GM18519 (cell line): Measurements from ENCODE around the gene PGF.
"Not testable (repeated sequence)": the region's sequence is repeated elsewhere in the genome, so short reads cannot be mapped to it uniquely, and the experiment has no call there.

Experiments used
- ATAC-seq: cut with Tn5 transposase; IDR thresholded peaks from one replicate; pipeline ENCODE4 v1.9.1; 2021; ENCODE audit warnings: mild to moderate bottlenecking, moderate library complexity; ENCODE audit not compliant: unreplicated experiment, low FRiP score

Gene PGF

DNA sequence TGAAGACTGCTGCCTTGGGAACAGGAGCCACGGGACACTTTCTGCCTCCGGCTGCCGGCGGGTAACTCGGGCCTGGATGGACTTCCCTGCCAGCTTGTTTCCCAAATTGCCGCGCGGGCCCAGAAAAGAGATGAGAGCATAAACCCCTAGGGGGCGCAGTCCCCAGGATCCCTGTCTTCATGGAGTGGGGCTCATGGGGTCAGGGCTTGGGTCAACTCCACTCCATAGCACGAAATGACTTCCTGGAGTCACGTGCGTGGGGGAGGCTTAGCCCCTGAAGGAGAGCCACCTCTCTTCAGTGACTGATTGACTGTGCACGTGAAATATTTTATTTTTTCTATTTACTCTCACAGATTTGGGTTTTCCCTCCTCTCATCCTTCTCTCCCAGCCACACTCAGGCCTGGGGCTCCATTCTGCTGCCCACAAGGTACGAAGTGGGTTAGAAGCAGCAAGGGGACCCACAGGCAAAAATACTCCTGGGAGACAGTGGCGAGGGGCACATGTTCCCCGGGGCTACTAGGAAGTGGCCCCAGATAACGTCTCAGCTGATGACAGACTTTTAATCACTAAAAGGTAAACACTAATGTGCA, 10.0 kb downstream of the PGF start:
- ATAC-seq: no peak

DNA sequence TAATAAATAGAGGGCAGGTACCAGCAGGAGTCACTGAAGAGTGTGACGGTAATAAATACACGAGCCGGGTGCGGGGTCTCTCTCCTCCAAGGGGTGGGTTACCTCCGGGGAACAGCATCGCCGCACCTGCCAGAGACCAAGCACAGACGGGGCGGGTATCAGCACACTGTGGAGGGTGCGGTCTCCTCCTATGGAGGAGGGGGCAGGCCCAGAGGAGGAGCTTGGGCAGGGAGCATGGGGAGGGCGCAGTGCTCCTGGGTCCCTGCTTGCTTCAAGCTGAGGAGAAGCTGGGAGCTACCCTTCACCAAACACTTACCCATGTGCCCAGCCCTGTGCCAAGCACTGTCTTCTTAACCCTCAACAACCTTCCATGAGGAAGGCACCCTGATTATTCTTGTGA, 12.8 kb downstream of the PGF start:
- ATAC-seq: no peak

DNA sequence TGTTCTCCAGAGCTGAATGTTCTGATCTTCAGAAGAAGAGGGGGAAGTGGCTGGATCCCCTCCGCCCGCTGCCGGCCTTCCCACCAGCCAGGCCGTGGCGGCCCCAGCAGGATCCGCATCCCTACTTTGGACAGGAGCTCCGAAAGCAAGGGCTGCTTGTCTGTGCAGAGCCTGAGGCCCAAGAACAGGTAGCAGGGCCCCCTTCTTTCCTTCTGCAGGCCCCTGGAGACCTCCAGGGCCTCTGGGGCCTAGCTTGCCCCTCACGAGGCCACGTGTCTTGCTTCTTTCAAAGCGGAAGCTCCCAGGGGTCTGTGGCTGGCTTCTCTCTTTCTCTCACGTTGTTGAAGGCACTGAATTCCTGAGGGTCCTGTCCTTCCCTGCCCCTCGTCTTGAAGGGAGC, 13.2 kb downstream of the PGF start:
- ATAC-seq: no peak

DNA sequence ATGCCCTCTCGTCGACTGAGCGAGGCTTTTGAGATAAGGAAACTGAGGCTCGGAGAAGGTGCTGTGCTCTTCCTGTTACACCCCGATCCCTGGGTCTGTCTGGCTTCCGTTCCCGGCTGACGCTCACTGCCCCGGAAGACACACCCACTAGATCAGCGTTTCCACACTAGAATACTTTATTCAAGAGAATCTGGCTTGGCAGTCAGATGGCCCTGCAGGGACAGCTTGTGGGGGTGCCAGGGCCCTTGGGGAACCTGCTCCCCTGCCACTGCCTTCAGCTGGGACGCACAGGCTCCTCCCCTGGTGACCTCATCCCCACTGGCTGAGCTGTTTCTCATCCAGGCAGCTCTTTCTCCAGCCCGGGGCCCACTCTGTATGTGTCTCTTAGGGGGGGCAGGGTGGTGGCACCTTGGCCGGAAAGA, 13.7 kb downstream of the PGF start:
- no peak for ATAC-seq

DNA sequence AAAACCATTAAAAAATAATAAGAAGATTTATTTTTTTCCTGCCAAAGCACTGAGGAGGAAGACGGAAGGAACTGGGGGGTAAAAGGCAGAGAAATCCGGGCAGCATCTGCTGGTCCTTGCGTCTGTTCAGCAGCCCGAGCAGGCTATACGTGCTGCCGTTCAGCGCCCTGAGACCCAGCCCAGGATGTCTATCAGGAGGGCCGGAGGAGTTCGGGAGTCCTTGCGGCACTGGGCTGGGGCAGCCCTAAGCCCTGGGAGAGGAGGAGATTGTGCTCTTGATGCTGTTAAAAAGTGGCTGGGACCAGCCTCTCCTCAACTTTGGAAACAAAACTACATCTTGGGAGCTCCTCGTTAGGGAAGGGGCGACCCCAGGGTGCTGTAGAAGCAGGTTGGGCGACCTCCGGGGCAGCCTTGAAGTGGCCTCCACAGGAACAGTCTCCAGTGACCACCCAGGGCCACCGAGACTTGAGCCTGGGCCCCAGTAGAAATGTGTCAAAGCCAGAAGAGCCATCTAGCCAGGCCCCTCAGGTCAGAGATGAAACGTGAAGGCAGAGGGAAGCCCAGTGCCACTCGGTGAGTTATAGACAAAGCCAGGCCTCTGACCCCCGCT, 14.3 kb downstream of the PGF start:
- no peak for ATAC-seq

DNA sequence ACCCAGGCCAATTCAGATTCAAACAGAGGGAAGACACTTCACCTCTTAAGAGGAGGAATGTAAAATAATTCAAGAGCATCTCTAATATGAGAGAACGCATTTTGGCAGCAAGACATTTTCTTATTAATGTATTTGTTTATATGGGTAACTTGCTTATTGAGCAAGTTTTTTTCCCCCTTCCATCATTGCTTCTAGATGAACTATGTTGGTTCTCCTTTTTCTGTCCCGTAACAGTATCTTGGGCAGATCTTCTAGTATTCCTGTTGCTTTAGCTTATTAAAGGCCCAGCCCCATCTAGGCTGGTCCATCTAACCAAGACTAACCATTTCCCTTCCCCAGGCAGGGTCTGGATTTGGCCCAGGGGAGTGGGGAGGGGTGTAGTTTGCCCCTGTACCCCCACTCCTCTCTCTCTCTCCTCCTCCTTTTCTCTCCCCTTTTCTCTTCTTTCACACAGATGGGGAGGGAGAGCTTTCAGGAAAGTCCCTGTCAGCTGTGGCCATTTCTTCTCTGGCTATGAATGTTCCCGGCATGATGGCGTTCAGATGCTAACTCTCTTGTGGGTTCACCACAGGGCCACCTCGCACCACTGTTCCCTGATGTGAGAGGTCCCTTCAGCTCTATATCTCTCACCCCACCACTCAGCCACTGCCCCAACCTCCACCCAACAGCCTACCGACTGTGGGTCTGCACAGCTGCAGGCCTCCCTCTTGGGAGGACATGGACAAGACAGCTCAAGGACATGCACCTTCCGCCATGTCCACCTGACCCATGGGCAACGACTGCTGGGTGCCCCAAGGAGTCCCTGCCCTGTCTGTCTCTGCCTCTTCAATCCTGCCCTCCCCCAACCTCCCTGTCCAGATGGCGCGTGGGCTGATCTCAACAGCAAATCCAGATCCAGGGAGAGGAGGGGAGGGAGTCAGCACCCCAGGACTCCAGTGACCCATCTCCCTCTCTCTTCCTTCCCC, 16.6 kb downstream of the PGF start:
- ATAC-seq: no peak

DNA sequence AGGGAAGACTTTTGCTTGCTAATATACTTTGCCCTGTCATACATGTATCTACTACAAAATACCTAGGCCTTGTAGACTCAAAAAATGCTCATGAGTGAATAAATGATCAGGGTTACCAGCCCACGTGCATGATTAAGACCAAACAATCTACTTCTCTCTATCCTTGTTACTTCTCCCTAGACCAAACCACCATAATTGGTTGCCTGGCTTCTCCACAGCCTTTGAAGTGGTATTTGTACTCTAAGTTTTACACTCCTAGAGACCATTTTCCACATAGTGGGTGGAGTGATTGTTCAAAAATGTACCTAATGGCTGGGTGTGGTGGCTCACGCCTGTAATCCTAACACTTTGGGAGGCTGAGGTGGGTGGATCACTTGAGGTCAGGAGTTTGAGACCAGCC, 18.2 kb downstream of the PGF start:
- ATAC-seq: no peak

DNA sequence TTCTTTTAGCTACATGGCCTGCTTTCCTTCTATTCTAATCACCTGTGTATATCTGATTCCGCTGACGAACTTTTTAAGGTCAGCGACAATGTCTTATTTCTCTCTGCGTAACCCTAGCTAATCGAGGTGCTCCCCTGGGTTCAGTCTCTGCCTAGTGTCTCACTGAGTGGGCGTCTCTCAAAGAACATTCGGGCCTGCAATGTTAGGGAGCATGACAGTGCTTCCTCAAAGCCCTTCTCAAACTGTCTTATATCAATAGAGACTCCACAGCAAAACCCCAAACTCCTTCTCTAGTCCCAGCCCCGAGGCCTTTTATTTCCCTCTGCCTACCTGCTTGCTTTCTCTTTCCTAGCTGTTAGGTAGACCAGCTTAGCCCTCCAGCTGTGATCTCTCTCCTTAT, 18.7 kb downstream of the PGF start:
- no peak for ATAC-seq

DNA sequence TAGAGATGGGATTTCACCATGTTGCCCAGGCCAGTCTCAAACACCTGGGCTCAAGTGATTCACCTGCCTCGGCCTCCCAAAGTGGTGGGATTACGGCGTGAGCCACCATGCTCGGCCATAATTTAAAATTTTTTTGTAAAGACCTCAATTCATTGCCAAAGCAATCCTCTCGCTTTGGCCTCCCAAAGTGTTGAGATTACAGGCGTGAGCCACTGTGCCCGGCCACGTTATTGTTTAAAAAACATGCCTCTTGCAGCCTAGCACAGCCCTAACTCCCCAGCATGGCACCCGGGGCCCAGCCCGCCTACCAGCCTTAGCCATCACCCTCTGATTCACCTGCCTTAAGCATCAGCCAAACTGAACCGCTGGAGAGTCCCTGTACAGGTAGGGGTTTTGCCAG, 19.2 kb downstream of the PGF start:
- ATAC-seq: no peak

DNA sequence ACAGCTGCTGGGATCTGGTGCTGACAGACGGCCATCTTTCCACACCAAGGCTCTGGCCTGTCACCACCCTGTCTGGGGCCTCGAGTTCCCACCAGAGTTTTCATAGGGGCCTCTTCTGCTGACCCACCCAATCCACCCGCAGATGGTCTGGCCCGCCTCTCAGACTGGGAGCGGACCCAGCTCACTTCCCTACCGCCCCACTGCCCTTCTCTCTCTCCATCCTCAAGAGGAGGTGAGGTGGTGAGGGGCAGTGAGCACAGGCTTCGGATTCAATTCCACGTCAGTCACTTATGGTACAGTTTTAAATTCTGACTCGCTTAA, 20.1 kb downstream of the PGF start:
- ATAC-seq: no peak

DNA sequence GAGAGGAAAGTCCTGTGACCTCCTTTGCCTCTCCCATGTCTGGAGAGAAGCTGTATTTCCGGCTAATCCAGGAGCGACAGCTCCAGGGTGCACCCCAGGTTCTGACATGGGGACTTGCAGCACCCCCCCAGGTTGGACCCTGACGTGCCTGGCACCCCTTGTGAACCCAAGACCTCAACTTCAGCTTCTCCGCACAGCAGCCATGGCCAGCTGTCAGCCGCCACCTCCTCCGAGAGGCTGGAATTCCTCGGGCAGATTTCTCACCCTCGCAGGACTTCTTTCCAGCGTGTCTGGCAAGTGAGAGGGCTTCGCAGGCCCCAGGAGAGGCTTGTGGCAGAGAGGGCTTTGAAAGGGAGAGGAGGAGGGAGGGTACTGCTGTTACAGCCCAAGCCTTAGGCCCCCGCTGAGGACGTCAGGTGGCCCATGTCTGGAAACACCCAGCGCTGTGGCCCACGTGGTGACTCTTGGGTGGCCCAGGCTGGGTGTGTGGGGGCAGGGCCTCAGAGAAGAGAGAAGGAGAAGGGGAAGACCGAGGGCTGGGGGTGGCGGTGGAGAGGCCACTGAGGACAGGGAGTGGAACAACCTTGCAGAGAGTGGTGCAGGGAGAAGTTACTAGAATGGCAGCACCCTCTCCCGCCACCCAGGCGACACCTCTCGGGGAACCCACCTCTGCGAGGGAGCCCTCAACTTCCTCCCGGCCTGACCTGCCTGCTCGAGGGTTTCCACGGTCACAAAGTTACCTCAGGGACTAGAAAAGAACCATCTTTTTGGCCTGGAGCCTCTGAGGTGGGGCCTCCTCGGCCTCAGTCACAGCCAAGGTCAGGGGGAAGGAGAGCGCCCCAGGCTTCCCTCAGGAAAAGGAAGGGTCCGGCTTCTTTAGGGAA, 20.7 kb downstream of the PGF start:
- no peak for ATAC-seq

DNA sequence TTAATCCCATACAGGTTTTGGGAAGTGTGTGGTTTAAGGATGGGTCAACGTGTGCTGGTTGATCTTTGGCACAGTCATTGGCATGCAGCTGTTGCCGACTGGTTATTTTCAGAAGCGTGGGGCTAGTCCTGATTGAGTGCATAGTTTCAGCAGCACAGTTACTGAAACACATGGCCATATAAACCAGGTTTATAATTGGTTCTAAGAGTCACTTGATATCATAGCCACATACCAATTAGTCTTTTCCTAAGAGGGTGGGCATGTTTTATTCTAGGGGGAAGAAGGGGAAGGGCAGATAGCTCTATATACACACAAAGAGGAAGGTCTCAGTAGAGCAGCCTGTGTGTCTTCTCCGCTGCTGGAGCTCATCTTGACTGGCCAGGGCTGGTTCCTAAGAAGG, 21.4 kb downstream of the PGF start:
- ATAC-seq: no peak

DNA sequence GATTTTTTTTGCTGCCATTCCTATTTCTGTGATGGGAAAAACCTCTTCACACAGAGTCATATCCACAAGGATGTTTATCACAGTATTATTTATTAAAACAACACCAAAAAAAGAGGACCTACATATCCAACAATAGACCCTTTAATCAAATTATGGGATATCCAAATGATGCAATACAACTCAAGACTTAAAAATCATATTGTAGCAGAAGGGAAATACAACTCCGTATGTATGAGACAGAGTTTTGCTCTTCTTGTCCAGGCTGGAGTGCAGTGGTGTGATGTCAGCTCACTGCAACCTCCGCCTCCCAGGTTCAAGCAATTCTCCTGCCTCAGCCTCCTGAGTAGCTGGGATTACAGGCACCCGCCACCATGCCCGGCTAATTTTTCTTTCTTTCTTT, 22.5 kb downstream of the PGF start:
- not testable (repeated sequence) for ATAC-seq

DNA sequence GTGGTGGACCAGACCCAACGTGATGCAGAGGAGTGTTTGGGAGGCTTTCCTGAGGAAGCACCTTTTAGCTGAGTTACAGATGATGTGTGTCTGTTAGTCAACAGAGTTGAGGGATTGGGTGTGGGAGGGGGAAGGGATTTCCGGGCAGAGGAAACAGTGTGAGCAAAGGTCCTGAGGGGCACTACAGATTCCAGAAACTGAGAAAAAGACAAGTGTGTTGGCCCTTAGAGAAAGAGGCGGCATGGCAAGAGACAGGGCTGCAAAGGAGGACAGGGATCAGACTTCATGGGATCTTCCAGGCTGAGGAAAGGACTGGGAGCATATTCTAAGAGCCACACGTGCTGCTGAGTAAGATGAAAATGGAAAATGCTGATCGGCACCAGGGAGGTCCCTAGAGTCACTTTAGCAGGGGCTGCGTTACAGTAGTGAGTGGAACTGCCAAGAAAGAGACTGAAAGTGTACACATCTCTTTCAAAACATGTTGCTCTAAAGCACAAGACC, 22.9 kb downstream of the PGF start:
- no peak for ATAC-seq

DNA sequence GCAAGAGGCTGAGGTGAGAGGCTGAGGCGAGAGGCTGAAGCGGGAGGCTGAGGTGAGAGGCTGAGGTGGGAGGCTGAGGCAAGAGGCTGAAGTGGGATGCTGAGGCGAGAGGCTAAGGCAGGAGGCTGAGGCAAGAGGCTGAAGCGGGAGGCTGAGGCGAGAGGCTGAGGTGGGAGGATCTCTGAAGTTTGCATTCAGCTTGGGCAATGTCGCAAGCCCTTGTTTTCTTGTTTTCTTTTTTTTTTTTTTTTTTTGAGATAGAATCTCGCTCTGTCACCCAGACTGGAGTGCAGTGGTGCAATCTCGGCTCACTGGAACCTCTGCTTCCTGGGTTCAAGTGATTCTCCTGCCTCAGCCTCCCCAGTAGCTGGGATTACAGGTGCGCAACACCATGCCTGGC, 23.7 kb downstream of the PGF start:
- ATAC-seq: not testable (repeated sequence)

DNA sequence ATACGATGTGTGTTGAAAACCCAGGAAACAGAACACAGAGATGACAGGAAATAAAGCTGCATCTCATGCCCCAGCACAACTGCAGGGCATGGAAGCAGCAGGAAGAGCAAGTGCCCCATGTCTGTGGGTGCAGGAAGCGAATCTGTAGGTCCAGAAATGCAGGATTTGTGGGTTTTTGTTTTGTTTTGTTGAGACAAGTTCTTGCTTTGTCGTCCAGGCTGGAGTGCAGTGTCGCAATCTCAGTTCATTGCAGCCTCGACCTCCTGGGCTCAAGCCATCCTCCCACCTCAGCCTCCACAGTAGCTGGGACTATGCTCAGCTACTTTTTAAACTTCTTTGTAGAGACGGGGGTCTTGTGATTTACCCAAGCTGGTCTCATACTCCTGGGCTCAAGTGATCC, 26.2 kb downstream of the PGF start:
- no peak for ATAC-seq

DNA sequence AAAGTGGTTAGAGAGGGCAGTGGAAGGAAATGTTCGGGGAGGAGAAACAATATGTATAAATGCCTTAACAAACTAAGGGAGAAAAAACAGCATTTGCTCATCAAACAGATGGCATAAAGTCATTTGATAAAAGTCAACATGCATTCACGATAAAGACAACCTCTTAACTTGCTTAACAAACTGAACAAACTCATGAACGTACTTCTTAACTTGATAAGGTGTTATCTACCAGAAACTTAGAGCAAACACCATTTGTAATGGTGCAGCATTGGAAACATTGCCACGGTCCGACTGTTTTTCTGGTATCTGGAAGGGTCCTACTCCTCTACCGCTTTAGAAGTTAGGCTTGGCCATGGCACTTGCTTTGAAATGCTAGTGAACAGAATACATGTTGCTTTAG, 28.2 kb downstream of the PGF start:
- no peak for ATAC-seq

DNA sequence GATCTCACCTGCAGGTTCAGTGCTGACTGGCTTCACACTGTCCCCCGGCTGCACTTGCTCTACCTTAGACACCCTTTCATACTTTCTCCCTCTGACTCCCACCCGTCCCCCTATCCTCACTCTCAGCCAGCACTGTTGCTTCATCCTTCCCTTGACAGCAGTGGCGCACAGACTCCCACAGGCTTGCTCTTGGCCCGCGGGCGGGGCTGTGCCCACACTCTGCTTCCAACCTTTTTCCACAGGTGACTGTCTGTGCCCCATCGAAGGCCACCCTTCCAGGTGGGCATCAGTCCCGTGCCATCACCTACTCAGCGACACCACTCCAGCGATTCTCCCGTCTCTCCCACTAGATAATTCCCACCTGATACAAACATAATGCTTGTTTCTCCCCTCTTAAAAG, 31.3 kb downstream of the PGF start:
- no peak for ATAC-seq

DNA sequence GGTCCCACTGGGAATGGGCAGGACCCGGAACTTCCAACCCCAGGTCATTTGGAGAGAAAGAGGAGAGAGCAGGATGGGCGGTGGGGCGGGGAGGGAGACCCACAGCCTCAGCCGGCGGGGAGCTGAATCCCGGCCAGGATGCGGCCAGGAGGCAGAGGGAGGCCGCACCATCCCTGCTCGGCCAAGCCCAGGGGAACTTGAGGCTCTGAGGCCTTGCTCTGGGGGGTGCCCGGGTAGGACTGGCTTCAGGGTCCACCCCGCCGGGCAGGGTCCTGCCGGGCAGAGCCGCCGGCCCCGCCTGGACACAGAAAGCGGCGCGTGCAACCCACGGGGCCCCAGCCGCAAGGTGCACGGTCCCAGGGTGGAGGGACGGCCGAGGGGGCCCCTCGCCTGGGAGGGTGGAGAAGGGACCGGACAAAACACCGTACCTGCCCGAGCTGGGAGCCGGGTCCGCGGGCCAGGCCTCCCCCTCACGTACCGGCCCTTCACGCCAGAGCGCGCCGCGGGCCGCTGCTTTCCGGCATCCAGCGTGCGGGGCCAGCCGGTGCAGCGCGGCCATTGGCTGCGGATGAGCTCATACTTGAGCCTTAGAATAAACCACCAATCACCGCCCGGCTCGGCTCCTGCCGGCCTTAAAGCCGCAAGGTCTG, 32.5 kb downstream of the PGF start, which contains the start of gene RPS6KL1:
TSS of gene RPS6KL1 (minus strand) at position 509 of the 650 bp plus-strand sequence. CDS start 1,719 bp downstream, outside the sequence.
- peak; percentile 71 for ATAC-seq
